ENCODE measurements around the gene GALNT18.

Gene GALNT18

GRCh38 chr11:11512090-11512489 is 109.7 kb downstream of the GALNT18 start (continued):
- no peak for TF ChIP-seq ZNF585B (tag by site-specific recombination; IDR thresholded peaks at IDR 0.05)

GRCh38 chr11:11510939-11511338 is 110.9 kb downstream of the GALNT18 start:
- Histone ChIP-seq H3K4me3 (ENCODE audit: low read depth, low read length) (no peak overlapping the region), H3K36me3 (ENCODE audit: control insufficient read depth in 2 of 2, insufficient read depth in 1 of 2, low read length in 2 of 2) (no peaks in the 10 kb centered on the region), H3K9me3 (ENCODE audit: control insufficient read depth, insufficient read depth, low read depth, low read length) (no peaks in the 10 kb centered on the region), H3K4me1 (ENCODE audit: control insufficient read depth, insufficient read depth, low read length) (peaks cover 3% of the 10 kb centered on the region; the same call in 1 of the 2 replicates), H3K27ac (ENCODE audit: extremely low read depth, low read depth, low read length) (no peak overlapping the region)
- ChIA-PET CTCF (interaction anchor here (0.7 to 1.5 kb wide), 2 partner anchors 153 to 337 kb away, joined by 3 read pairs; no protein-coding TSS in a partner anchor), POLR2A (no interaction called here)
- no peak for TF ChIP-seq ZNF837 (tag by site-specific recombination; IDR thresholded peaks at IDR 0.05)
- TF ChIP-seq ZNF121 (tag by site-specific recombination; IDR thresholded peaks at IDR 0.05): no peak
- TF ChIP-seq PRDM10 (tag by site-specific recombination; IDR thresholded peaks at IDR 0.05): 0 out of 2 replicates have a peak, but pooled peaks have one; percentile 23
- no peak for TF ChIP-seq HOXD13 (CRISPR knock-in tag; IDR thresholded peaks at IDR 0.05; ENCODE audit: borderline replicate concordance)
- TF ChIP-seq ZNF416 (tag by site-specific recombination; IDR thresholded peaks at IDR 0.05): no peak
- TF ChIP-seq ZNF398 (tag by site-specific recombination; IDR thresholded peaks at IDR 0.05): no peak
- TF ChIP-seq OSR2 (tag by site-specific recombination; IDR thresholded peaks at IDR 0.05): peak; percentile 61
- no peak for TF ChIP-seq ZNF48 (tag by site-specific recombination; IDR thresholded peaks at IDR 0.05)
- no peak for TF ChIP-seq WT1 (tag by site-specific recombination; IDR thresholded peaks at IDR 0.05)
- no peak for TF ChIP-seq SCRT1 (tag by site-specific recombination; IDR thresholded peaks at IDR 0.05; ENCODE audit: borderline replicate concordance)
- no peak for TF ChIP-seq ZNF626 (tag by site-specific recombination; IDR thresholded peaks at IDR 0.05)
- no peak for TF ChIP-seq GLI2 (tag by site-specific recombination; IDR thresholded peaks at IDR 0.05; ENCODE audit: borderline replicate concordance, low read depth)
- TF ChIP-seq ZNF433 (tag by site-specific recombination; IDR thresholded peaks at IDR 0.05; ENCODE audit: low read depth): no peak
- TF ChIP-seq ZNF19 (tag by site-specific recombination; IDR thresholded peaks at IDR 0.05; ENCODE audit: low read depth): no peak
- TF ChIP-seq ZBTB44 (tag by site-specific recombination; IDR thresholded peaks at IDR 0.05): peak; percentile 91
- no peak for TF ChIP-seq ZNF362 (tag by site-specific recombination; IDR thresholded peaks at IDR 0.05)
- TF ChIP-seq ZNF768 (tag by site-specific recombination; IDR thresholded peaks at IDR 0.05): no peak
- TF ChIP-seq ZNF16 (tag by site-specific recombination; IDR thresholded peaks at IDR 0.05; ENCODE audit: low read depth): no peak
- TF ChIP-seq ZSCAN23 (tag by site-specific recombination; IDR thresholded peaks at IDR 0.05): no peak
- no peak for TF ChIP-seq KLF16 (tag by site-specific recombination; IDR thresholded peaks at IDR 0.05)
- no peak for TF ChIP-seq ZNF621 (tag by site-specific recombination; IDR thresholded peaks at IDR 0.05)
- no peak for TF ChIP-seq OVOL3 (tag by site-specific recombination; IDR thresholded peaks at IDR 0.05)
- TF ChIP-seq ZNF501 (tag by site-specific recombination; IDR thresholded peaks at IDR 0.05): no peak
- no peak for TF ChIP-seq YY1 (tag by site-specific recombination; IDR thresholded peaks at IDR 0.05)
- no peak for TF ChIP-seq ZNF792 (tag by site-specific recombination; IDR thresholded peaks at IDR 0.05)
- TF ChIP-seq ZBTB20 (tag by site-specific recombination; IDR thresholded peaks at IDR 0.05): no peak
- TF ChIP-seq ELK4 (IDR thresholded peaks at IDR 0.05; ENCODE audit: borderline replicate concordance, low read depth, low read length): no peak
- no peak for TF ChIP-seq ZNF843 (tag by site-specific recombination; IDR thresholded peaks at IDR 0.05)
- no peak for TF ChIP-seq GFI1B (tag by site-specific recombination; IDR thresholded peaks at IDR 0.05)
